ENCODE data around the gene MSH5.
"Not testable (repeated sequence)": the region's sequence is repeated elsewhere in the genome, so short reads cannot be mapped to it uniquely, and the experiment has no call there.

MSH5 gene

GRCh38 chr6:31778999-31779885 is 39.4 kb downstream of the MSH5 start:
- no peak for DNase-seq (ENCODE audit: low read depth in 3 of 3)

DNA sequence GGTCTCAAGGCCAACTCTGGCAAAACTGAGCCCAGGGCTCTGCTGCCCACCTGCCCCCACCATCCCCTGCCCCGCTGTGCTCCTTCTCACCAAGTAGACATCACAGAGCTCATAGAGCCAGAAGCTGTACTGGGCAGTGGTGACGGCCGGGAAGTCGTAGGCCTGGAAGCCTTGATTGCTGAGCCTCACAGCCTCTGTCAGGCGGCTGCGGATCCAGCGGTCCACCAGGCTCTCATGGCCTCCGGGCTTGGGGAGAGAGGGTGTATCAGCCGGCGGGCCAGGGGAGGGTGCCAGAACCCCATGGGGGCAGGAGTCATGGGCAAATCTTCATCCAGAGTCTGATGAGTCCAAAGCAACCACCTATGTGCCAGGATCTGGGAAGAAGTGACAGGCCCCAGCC is 40.1 kb downstream of the MSH5 start:
- DNase-seq (ENCODE audit: low read depth in 3 of 3), result no peak

GRCh38 chr6:31780507-31781243 is 40.9 kb downstream of the MSH5 start:
- DNase-seq (ENCODE audit: low read depth in 3 of 3), result no peak

DNA sequence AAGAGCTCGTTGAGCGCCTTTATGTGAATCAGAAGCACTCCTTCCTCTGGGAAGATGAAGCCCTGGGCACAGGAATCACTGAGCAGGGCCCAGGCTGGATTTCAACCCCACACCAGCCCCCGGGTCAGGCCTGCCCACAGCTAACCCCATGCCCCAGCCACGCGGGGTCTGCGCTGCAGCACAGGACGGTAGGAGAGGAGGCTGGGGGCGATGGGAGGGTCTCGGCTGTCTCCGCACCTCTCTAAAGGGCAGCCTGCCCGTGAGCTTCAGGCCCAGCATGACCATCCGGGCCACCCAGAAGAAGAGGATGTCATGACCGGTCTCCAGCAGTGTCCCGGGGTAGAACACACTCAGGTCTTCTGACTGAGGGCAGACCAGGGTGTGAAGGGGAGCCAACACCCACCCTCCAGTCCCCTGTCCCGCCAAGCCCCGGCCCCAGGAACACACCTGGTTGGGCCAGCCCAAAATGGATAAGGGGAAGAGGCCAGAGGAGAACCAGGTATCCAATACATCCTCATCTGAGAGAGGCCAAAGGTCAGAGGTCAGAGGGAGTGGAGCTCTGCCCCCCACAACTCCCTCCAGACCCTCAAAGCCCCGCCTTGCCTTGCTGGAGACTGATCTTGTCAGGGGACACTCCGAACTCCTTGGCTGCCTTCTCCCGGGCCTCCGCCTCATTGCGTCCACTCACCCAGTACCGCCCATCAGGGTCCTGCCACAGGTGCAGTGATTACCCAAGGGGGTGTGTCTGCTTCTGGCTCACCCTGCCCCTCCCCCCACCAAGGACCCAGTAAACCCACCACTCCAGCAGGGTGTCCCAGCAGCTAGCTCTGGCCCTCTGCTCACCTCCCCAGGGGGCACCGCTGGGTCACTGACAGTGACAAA is 41.7 kb downstream of the MSH5 start:
- DNase-seq (ENCODE audit: low read depth in 3 of 3), result no peak

- no peak for DNase-seq (ENCODE audit: low read depth in 3 of 3)
These were observed 42.5 kb downstream of the MSH5 start for GRCh38 chr6:31782126-31782855.

- no peak for DNase-seq (ENCODE audit: low read depth in 3 of 3)
These were observed 44.5 kb downstream of the MSH5 start for GRCh38 chr6:31784098-31784925.

DNA sequence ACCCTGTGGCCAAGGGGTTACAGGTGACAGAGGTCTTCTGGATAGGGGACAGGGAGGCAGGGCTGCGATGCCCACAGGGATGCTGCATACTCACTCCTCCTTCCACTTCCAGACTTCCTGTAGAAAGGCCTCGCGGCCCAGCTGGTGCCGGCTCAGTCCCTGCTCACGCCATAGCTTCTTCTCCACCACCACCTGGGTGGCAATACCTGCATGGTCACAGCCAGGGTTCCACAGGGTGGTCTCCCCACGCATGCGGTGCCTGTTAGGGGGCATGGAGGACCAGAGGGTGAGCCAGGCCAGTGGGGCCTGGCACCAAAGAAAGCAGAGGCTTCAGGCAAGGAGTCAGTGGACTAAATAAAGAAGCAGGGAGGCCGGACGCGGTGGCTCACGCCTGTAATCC is 45.7 kb downstream of the MSH5 start:
- no peak for DNase-seq (ENCODE audit: low read depth in 3 of 3)

- DNase-seq (ENCODE audit: low read depth in 3 of 3), result no peak
These were observed 51.7 kb downstream of the MSH5 start for GRCh38 chr6:31791324-31792089.

GRCh38 chr6:31792090-31792374 is 52.2 kb downstream of the MSH5 start:
- DNase-seq (ENCODE audit: low read depth in 3 of 3), result no peak

- no peak for DNase-seq (ENCODE audit: low read depth in 3 of 3)
These were observed 53.0 kb downstream of the MSH5 start for GRCh38 chr6:31792761-31793171.

- not testable (repeated sequence) for DNase-seq (ENCODE audit: low read depth in 3 of 3)
These were observed 54.1 kb downstream of the MSH5 start for GRCh38 chr6:31793927-31794245.

- no peak for DNase-seq (ENCODE audit: low read depth in 3 of 3)
These were observed 54.6 kb downstream of the MSH5 start for GRCh38 chr6:31794294-31794865.

GRCh38 chr6:31794866-31795615 is 55.2 kb downstream of the MSH5 start:
- DNase-seq (ENCODE audit: low read depth in 3 of 3), result no peak

DNA sequence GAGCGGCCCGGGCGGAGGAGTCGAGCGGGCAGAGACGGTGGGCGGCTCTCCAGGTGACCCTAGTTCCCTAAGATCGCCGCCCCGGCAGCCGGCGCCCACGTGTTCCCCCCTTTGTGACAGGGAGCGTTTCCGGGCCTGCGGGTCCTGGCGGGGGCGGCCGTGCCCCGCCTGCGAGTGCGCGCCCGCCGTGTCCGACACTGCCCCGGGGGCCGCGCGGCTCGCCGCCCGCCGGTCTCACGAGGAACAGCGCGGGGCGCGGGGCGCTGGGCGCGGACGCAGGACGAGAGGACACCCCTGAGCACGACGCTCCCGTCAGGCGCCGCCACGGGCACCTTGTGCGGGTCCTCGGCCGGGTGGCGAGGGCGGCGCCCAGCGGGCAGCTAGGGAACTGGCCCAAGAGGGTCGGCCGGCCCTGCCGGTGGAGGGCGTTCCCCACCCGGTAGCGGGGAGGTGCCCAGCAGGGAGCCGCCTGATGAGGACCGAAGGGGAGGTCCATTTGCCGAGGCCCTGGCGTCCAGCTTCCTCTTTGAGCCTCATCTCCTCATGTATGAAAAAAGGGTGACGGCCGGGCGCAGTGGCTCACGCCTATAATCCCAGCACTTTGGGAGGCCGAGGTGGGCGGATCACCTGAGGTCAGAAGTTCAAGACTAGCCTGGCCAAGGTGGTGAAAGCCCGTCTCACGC is 56.0 kb downstream of the MSH5 start, which contains the start of gene VARS1:
VARS1 (minus strand) TSS at position 137 of the 683 bp plus-strand sequence. CDS start 535 bp downstream, outside the sequence.
- DNase-seq (ENCODE audit: low read depth in 3 of 3), result peak; percentile 66 to 80 (median 68)

GRCh38 chr6:31796993-31797385 is 57.2 kb downstream of the MSH5 start:
- no peak for DNase-seq (ENCODE audit: low read depth in 3 of 3)

DNA sequence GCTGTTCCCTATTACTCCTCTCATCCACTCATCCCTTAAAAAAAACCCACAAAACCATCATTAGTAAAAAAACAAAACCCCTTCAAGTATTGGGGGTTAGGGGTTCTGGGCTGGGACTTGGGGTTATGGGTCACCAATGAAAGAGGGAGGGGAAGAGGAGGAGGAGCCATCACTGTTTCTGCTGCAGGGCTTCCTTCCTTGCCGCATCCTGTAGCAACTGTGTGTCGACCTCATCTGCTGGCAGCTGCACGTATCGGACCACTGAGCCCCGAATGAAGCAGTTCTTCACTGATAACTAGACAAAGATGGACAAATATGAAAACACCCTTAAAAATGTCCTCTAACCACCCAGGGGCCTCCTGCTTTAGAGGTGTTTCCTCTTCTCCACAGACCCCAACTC is 57.8 kb downstream of the MSH5 start:
- no peak for DNase-seq (ENCODE audit: low read depth in 3 of 3)

GRCh38 chr6:31799781-31800180 is 60.0 kb downstream of the MSH5 start:
- DNase-seq (ENCODE audit: low read depth in 3 of 3), result no peak

Measured in stimulated activated CD4-positive, alpha-beta T cell treated with anti-CD3 and anti-CD28 coated beads, TNF-alpha, amount 100 ng/mL, for 4 hours (primary cell).